ENCODE results near the gene HIRA. TPM values are rescaled to one million over a fixed set of nuclear protein-coding genes. Genes with fewer than 3 reads are reported as not detected.

Gene HIRA
- total RNA-seq, 2 donors from 2014 or later, result 23.1 to 24.9 TPM

- peaks cover 4% of the 10 kb centered on the region for H3K36me3 Mint-ChIP-seq (ENCODE audit: low read depth)
Observed at GRCh38 chr22:19393704-19394103, 37.8 kb downstream of the HIRA start.

DNA sequence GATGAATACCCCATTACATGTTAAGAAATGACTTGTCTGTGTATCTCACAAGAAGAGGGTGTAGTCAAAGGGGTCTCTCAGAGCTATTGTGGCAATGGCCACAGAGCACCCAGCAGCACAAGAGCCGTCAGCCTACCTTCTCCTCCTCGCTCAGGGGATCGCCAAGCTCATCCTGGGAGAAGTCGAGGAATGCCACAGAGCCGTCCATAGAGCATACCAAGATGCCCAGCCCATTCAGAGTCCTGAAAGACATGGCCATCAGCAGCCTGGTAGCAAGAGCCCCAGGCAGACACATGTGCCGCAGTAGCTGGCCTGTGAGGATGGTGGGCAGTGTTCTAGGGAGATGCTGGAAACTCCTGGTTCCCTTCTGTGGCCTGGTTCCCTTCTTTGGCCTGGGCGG, 44.0 kb downstream of the HIRA start:
- no peak overlapping the region for H3K27ac Mint-ChIP-seq
- ATAC-seq, result no peak
- no peaks in the 10 kb centered on the region for H3K9me3 ChIP-seq (ENCODE audit: control insufficient read depth, low read length, poor library complexity, severe bottlenecking)
- no peaks in the 10 kb centered on the region for H3K27me3 Mint-ChIP-seq
- H3K36me3 Mint-ChIP-seq (ENCODE audit: low read depth), result peaks cover 2% of the 10 kb centered on the region
- H3K4me1 Mint-ChIP-seq, result peaks cover 2% of the 10 kb centered on the region
- no peak for DNase-seq
- H3K4me3 Mint-ChIP-seq, result no peak overlapping the region

More at GRCh38 chr22:19393704-19394103, 37.8 kb downstream of the HIRA start:
- DNase-seq (no peak), ATAC-seq (no peak)
- no peaks in the 10 kb centered on the region for H3K27me3 Mint-ChIP-seq
- H3K9me3 ChIP-seq (ENCODE audit: control insufficient read depth, low read length, poor library complexity, severe bottlenecking), result no peaks in the 10 kb centered on the region
- no peaks in the 10 kb centered on the region for H3K4me1 Mint-ChIP-seq
- H3K27ac Mint-ChIP-seq, result peak overlapping the region; percentile 24
- H3K4me3 Mint-ChIP-seq, result no peak overlapping the region

DNA sequence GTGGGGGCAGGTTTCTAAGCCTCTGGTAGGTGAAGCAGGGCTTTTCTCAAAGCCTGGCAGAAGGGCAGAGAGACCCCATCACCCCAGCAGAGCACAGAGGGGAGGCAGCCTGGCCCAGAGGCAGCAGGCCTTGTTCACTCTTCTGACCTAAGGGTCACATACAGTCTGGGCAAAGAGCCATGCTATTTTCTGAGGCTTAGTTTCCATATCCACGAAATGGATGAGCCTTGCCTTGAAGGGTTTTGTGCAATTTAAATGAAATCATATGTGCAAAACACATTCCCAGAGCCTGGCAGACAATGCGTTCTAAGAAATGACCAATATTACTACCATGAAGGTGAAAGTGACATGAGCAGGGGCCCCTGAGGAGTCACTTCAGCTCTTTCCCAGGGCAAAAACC, 44.5 kb downstream of the HIRA start:
- H3K4me1 Mint-ChIP-seq, result peaks cover 4% of the 10 kb centered on the region
- H3K36me3 Mint-ChIP-seq (ENCODE audit: low read depth), result peaks cover 2% of the 10 kb centered on the region
- no peak overlapping the region for H3K27ac Mint-ChIP-seq
- H3K4me3 Mint-ChIP-seq, result no peak overlapping the region
- H3K27me3 Mint-ChIP-seq, result no peaks in the 10 kb centered on the region
- ATAC-seq (no peak), DNase-seq (no peak)
- H3K9me3 ChIP-seq (ENCODE audit: control insufficient read depth, low read length, poor library complexity, severe bottlenecking), result no peaks in the 10 kb centered on the region

- DNase-seq (no peak), ATAC-seq (no peak)
- H3K9me3 ChIP-seq (ENCODE audit: control insufficient read depth, low read length, poor library complexity, severe bottlenecking), result no peaks in the 10 kb centered on the region
- Mint-ChIP-seq H3K4me1 (peaks cover 4% of the 10 kb centered on the region), H3K4me3 (no peak overlapping the region), H3K27ac (no peak overlapping the region), H3K36me3 (ENCODE audit: low read depth) (peaks cover 2% of the 10 kb centered on the region), H3K27me3 (no peaks in the 10 kb centered on the region)
Observed at GRCh38 chr22:19386248-19386647, 45.3 kb downstream of the HIRA start.

DNA sequence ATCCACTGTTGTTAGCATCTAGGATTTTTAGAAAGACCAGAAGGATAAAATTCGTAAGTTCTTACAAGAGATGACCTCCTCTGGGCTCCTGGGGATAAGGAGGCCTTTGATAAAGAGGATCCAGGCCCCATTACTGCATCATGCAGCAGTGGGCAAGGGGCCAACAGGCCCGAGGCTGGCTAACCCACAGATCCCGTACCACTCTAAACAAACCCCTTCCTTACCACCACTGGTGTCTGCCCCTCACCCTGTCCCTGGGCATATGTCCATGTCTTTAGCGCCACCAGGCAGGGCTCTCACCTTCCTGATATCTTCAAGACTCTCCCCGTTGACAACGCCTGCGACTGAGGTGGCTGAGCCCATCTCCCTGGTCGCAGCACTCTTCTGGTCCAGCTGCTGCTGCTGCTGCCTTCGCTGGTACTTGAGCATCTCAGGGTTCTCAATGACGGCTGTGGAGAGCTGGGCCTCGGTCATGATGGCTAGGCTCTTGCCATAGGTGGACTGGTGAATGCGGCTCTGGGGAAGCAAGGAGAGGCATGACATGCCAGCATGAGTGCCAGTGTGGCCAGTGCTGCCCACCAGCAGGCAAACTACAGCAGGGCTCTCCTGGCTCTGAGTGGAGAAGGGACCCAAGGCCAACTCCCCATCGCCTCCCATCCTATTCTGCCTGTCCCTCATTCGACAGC, 46.2 kb downstream of the HIRA start:
- Mint-ChIP-seq H3K36me3 (ENCODE audit: low read depth) (peaks cover 2% of the 10 kb centered on the region), H3K27ac (no peak overlapping the region), H3K27me3 (no peaks in the 10 kb centered on the region), H3K4me1 (peaks cover 4% of the 10 kb centered on the region), H3K4me3 (no peak overlapping the region)
- H3K9me3 ChIP-seq (ENCODE audit: control insufficient read depth, low read length, poor library complexity, severe bottlenecking), result no peaks in the 10 kb centered on the region
- ATAC-seq (no peak), DNase-seq (no peak)

- DNase-seq (no peak), ATAC-seq (no peak)
- Mint-ChIP-seq H3K4me3 (no peak overlapping the region), H3K27me3 (no peaks in the 10 kb centered on the region), H3K27ac (no peak overlapping the region), H3K4me1 (peaks cover 4% of the 10 kb centered on the region), H3K36me3 (ENCODE audit: low read depth) (peaks cover 2% of the 10 kb centered on the region)
- H3K9me3 ChIP-seq (ENCODE audit: control insufficient read depth, low read length, poor library complexity, severe bottlenecking), result no peaks in the 10 kb centered on the region
Observed at GRCh38 chr22:19383292-19383691, 48.2 kb downstream of the HIRA start.

DNA sequence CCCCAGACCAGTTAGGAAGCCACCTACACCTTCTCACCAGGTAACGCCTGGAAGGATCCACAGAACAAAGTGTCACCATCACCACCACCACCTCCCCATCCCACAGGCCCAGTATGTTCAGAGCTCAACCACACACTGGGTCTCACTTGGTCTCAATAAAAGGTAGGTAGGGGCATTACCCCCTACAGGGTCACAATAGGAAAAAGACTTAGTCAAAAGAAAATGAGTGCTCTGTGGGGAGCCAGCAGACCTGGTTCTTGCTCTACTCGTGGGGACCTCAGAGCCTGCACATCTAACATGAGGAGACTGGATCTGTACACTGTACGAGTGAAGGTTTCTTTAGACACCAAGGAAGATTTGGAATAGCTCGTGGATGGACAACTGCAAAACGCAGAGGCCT, 49.3 kb downstream of the HIRA start:
- Mint-ChIP-seq H3K36me3 (ENCODE audit: low read depth) (peaks cover 2% of the 10 kb centered on the region), H3K27ac (no peak overlapping the region), H3K27me3 (no peaks in the 10 kb centered on the region), H3K4me1 (peaks cover 4% of the 10 kb centered on the region), H3K4me3 (no peak overlapping the region)
- DNase-seq (no peak), ATAC-seq (no peak)
- no peaks in the 10 kb centered on the region for H3K9me3 ChIP-seq (ENCODE audit: control insufficient read depth, low read length, poor library complexity, severe bottlenecking)

- Mint-ChIP-seq H3K36me3 (ENCODE audit: low read depth) (peaks cover 13% of the 10 kb centered on the region), H3K27me3 (no peaks in the 10 kb centered on the region), H3K4me3 (no peak overlapping the region), H3K4me1 (peaks cover 4% of the 10 kb centered on the region), H3K27ac (no peak overlapping the region)
- H3K9me3 ChIP-seq (ENCODE audit: control insufficient read depth, low read length, poor library complexity, severe bottlenecking), result no peaks in the 10 kb centered on the region
- ATAC-seq (no peak), DNase-seq (no peak)
Observed at GRCh38 chr22:19378344-19378674, 53.2 kb downstream of the HIRA start.

GRCh38 chr22:19377565-19378343, 53.8 kb downstream of the HIRA start:
- Mint-ChIP-seq H3K36me3 (ENCODE audit: low read depth) (peaks cover 13% of the 10 kb centered on the region), H3K4me3 (no peak overlapping the region), H3K27me3 (no peaks in the 10 kb centered on the region), H3K4me1 (peaks cover 4% of the 10 kb centered on the region), H3K27ac (no peak overlapping the region)
- no peaks in the 10 kb centered on the region for H3K9me3 ChIP-seq (ENCODE audit: control insufficient read depth, low read length, poor library complexity, severe bottlenecking)
- ATAC-seq (no peak), DNase-seq (no peak)

- no peaks in the 10 kb centered on the region for H3K27me3 Mint-ChIP-seq
- no peak overlapping the region for H3K27ac Mint-ChIP-seq
- no peak overlapping the region for H3K4me3 Mint-ChIP-seq
- no peak for DNase-seq
- H3K9me3 ChIP-seq (ENCODE audit: control insufficient read depth, low read length, poor library complexity, severe bottlenecking), result no peaks in the 10 kb centered on the region
- ATAC-seq, result no peak
- peaks cover 13% of the 10 kb centered on the region for H3K36me3 Mint-ChIP-seq (ENCODE audit: low read depth)
- peaks cover 2% of the 10 kb centered on the region for H3K4me1 Mint-ChIP-seq
Observed at GRCh38 chr22:19376971-19377370, 54.6 kb downstream of the HIRA start.

- ATAC-seq (no peak), DNase-seq (no peak)
- H3K9me3 ChIP-seq (ENCODE audit: control insufficient read depth, low read length, poor library complexity, severe bottlenecking), result no peaks in the 10 kb centered on the region
- Mint-ChIP-seq H3K4me1 (peaks cover 2% of the 10 kb centered on the region), H3K36me3 (ENCODE audit: low read depth) (peaks cover 15% of the 10 kb centered on the region), H3K27me3 (no peaks in the 10 kb centered on the region), H3K4me3 (no peak overlapping the region), H3K27ac (no peak overlapping the region)
Observed at GRCh38 chr22:19376247-19376646, 55.3 kb downstream of the HIRA start.

GRCh38 chr22:19375435-19375834, 56.1 kb downstream of the HIRA start:
- Mint-ChIP-seq H3K4me3 (no peak overlapping the region), H3K27me3 (no peaks in the 10 kb centered on the region), H3K27ac (no peak overlapping the region), H3K36me3 (ENCODE audit: low read depth) (peaks cover 17% of the 10 kb centered on the region), H3K4me1 (peaks cover 2% of the 10 kb centered on the region)
- ATAC-seq (no peak), DNase-seq (no peak)
- no peaks in the 10 kb centered on the region for H3K9me3 ChIP-seq (ENCODE audit: control insufficient read depth, low read length, poor library complexity, severe bottlenecking)

DNA sequence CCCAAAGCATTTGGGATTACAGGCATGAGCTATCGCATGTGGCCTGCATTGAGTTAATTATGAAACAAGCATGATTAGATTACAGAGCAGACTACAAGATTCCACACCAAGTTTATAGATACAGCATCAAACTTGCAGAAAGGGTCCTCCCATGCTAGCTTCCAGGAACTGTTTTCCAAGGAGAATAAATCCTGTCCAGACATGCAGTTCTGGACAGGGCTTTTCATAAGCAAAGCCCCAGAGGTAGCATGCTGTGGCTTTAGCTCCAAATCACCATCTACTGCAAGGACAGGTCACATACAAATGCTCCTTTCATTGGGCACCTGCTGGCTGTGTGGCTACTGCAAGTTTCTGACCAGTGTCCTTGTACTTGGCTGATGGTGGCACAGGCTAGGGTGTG, 57.1 kb downstream of the HIRA start:
- no peak for ATAC-seq
- H3K9me3 ChIP-seq (ENCODE audit: control insufficient read depth, low read length, poor library complexity, severe bottlenecking), result no peaks in the 10 kb centered on the region
- Mint-ChIP-seq H3K27me3 (no peaks in the 10 kb centered on the region), H3K4me3 (no peak overlapping the region), H3K4me1 (peaks cover 2% of the 10 kb centered on the region), H3K36me3 (ENCODE audit: low read depth) (peaks cover 17% of the 10 kb centered on the region), H3K27ac (no peak overlapping the region)
- no peak for DNase-seq

- H3K4me3 Mint-ChIP-seq, result no peak overlapping the region
- ATAC-seq, result no peak
- H3K27ac Mint-ChIP-seq, result no peak overlapping the region
- H3K27me3 Mint-ChIP-seq, result no peaks in the 10 kb centered on the region
- peaks cover 2% of the 10 kb centered on the region for H3K4me1 Mint-ChIP-seq
- peaks cover 17% of the 10 kb centered on the region for H3K36me3 Mint-ChIP-seq (ENCODE audit: low read depth)
- H3K9me3 ChIP-seq (ENCODE audit: control insufficient read depth, low read length, poor library complexity, severe bottlenecking), result no peaks in the 10 kb centered on the region
- no peak for DNase-seq
Observed at GRCh38 chr22:19373450-19373849, 58.1 kb downstream of the HIRA start.

Measured in T-helper 17 cell (primary cell).